ENCODE data around the gene DHCR24. TPM values are rescaled to one million over a fixed set of nuclear protein-coding genes. Genes with fewer than 3 reads are reported as not detected.

DHCR24 gene
- total and polyA plus RNA-seq, 2 experiments from 2014 or later, result 124 to 453 TPM

- Histone ChIP-seq H3F3A (replicated peaks; ENCODE audit: low read depth) (peaks cover 23% of the 10 kb centered on the region; the same call in 1 of the 2 replicates), H3K36me3 (ENCODE audit: insufficient read depth) (peaks cover 18% of the 10 kb centered on the region), H3K4me2 (no peak overlapping the region), H4K20me1 (replicated peaks; ENCODE audit: insufficient read depth) (peaks cover 12% of the 10 kb centered on the region; the same call in 1 of the 2 replicates), H3K4me3 (no peak overlapping the region), H3K27me3 (ENCODE audit: insufficient read depth) (no peaks in the 10 kb centered on the region), H3K4me1 (ENCODE audit: insufficient read depth) (no peaks in the 10 kb centered on the region), H3K79me2 (replicated peaks; ENCODE audit: insufficient read depth) (no peaks in the 10 kb centered on the region), H2AFZ (no peak overlapping the region), H3K9me2 (ENCODE audit: insufficient read depth) (no peaks in the 10 kb centered on the region), H3K27ac (ENCODE audit: low read depth) (no peak overlapping the region)
- no peak for TF ChIP-seq ZNF331 (CRISPR knock-in tag; IDR thresholded peaks at IDR 0.05; ENCODE audit: low read depth)
- no peak for TF ChIP-seq EZH2phosphoT487 (IDR thresholded peaks at IDR 0.05; ENCODE audit: unreplicated experiment)
- Mint-ChIP-seq H3K9me3 (no peaks in the 10 kb centered on the region; the same call in 2 of the 3 replicates), H3K27me3 (ENCODE audit: insufficient read depth, low read depth, poor library complexity) (peaks cover 4% of the 10 kb centered on the region), H3K4me3 (no peak overlapping the region), H3K27ac (no peak overlapping the region; the same call in 1 of the 2 replicates), H3K36me3 (ENCODE audit: low read depth) (peaks cover 28% of the 10 kb centered on the region), H3K4me1 (no peaks in the 10 kb centered on the region)
- DNase-seq (ENCODE audit: low spot score) (no peak), ATAC-seq (no peak)
These were observed 41.2 kb downstream of the DHCR24 start for GRCh38 chr1:54845772-54846171.

- Histone ChIP-seq H3K27me3 (ENCODE audit: insufficient read depth) (no peaks in the 10 kb centered on the region), H3K36me3 (ENCODE audit: insufficient read depth) (peaks cover 5% of the 10 kb centered on the region), H3K79me2 (replicated peaks; ENCODE audit: insufficient read depth) (no peaks in the 10 kb centered on the region), H3K4me1 (ENCODE audit: insufficient read depth) (no peaks in the 10 kb centered on the region), H3K4me3 (no peak overlapping the region), H3K4me2 (no peak overlapping the region), H3K9me2 (ENCODE audit: insufficient read depth) (no peaks in the 10 kb centered on the region), H3F3A (replicated peaks; ENCODE audit: low read depth) (peaks cover 15% of the 10 kb centered on the region; the same call in 1 of the 2 replicates), H3K27ac (ENCODE audit: low read depth) (no peak overlapping the region), H2AFZ (no peak overlapping the region), H4K20me1 (replicated peaks; ENCODE audit: insufficient read depth) (peaks cover 8% of the 10 kb centered on the region; the same call in 1 of the 2 replicates)
- Mint-ChIP-seq H3K4me1 (no peaks in the 10 kb centered on the region), H3K4me3 (no peak overlapping the region), H3K27ac (no peak overlapping the region), H3K27me3 (ENCODE audit: insufficient read depth, low read depth, poor library complexity) (peaks cover 2% of the 10 kb centered on the region), H3K9me3 (no peaks in the 10 kb centered on the region), H3K36me3 (ENCODE audit: low read depth) (peaks cover 16% of the 10 kb centered on the region)
- no peak for DNase-seq (ENCODE audit: low spot score)
- no peak for ATAC-seq
- TF ChIP-seq ETS1 (IDR thresholded peaks at IDR 0.05) (no peak), STAT1 (IDR thresholded peaks at IDR 0.05; ENCODE audit: unreplicated experiment) (no peak), POLR2AphosphoS5 (IDR thresholded peaks at IDR 0.05; ENCODE audit: low read depth) (no peak), ZNF462 (CRISPR knock-in tag; IDR thresholded peaks at IDR 0.05) (no peak), REST (IDR thresholded peaks at IDR 0.05; ENCODE audit: unreplicated experiment) (no peak), ZNF114 (CRISPR knock-in tag; IDR thresholded peaks at IDR 0.05) (no peak), ZNF331 (CRISPR knock-in tag; IDR thresholded peaks at IDR 0.05; ENCODE audit: low read depth) (no peak), EZH2phosphoT487 (IDR thresholded peaks at IDR 0.05; ENCODE audit: unreplicated experiment) (no peak), CREB1 (CRISPR knock-in tag; IDR thresholded peaks at IDR 0.05; ENCODE audit: low read depth) (no peak), JUNB (IDR thresholded peaks at IDR 0.05; ENCODE audit: unreplicated experiment) (no peak), NANOG (IDR thresholded peaks at IDR 0.05; ENCODE audit: borderline replicate concordance) (no peak), EZH2 (IDR thresholded peaks at IDR 0.05; ENCODE audit: low read depth, unreplicated experiment) (no peak)
These were observed 42.4 kb downstream of the DHCR24 start for GRCh38 chr1:54844564-54844963.
